Thyroid gland (tissue), 4 donors: ENCODE data around the gene FYB1.

Experiments
- CTCF ChIP-seq, 6 experiments: fragments of 200-600 bp in 3 of 6; fragments of 450-650 bp in 3 of 6; sonication (generic) in 3 of 6; IDR thresholded peaks; one replicate each; pipeline ENCODE4 v1.5.1; 2016 to 2019; ENCODE audit warnings: antibody characterized with exemption in 6 of 6, mild to moderate bottlenecking in 2 of 6, inconsistent platforms in 1 of 6, moderate library complexity in 1 of 6
- POLR2A ChIP-seq, 2 donors: fragments of 450-650 bp; IDR thresholded peaks; one replicate each; pipeline ENCODE4 v1.6.1; 2017; ENCODE audit warnings: antibody characterized with exemption in 2 of 2, mild to moderate bottlenecking in 2 of 2, moderate library complexity in 1 of 2

GRCh38 chr5:39215857-39216256, 3.5 kb downstream of the FYB1 start:
- TF ChIP-seq POLR2A (IDR thresholded peaks at IDR 0.05) (no peak), CTCF (IDR thresholded peaks at IDR 0.05) (no peak)
